GM19240 (cell line): ENCODE data around the gene GPR162.

Experiments used
- DNase-seq: peaks from one replicate; pipeline ENCODE4 v3.0.0; 2011; ENCODE audit warnings: low spot score; ENCODE audit not compliant: insufficient read length

Gene GPR162

DNA sequence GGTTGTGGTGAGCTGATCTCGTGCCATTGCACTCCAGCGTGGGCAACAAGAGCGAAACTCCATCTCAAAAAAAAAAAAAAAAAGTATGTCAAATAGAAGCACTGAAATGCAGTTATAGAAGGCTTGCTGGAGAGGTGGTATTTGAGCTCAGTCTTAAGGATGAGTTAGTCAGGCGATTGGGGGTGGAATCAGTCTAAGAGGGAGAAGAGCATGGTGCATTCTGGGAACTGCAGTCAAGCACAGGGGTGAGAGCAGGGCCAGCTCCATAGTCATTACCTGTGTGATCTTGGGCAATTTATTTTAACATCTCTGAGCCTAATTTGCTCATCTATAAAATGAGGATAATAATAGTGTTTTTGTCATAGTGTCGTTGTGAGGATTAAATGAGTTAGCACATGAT lies 13.3 kb downstream of the GPR162 start:
- DNase-seq, result no peak

DNA sequence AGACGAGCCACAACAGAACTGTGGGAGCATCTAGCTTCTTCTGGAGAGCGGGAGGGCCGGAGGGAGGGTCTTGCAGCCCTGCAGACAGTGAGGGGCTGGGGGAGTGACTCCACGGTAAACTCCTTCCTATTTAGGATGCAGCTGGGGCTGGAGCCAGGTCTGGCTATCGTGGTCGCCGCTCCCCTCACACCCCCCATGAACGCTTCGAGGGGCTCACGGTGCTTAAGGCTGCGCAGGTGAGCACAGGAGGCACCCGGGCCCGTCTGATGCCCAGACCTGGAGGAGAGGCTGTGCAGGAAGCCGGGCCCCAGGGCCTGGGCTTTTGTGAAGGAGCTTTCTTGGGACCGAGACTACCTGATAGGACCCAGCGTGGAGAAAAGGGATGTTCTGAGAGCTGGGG lies 15.2 kb downstream of the GPR162 start:
- no peak for DNase-seq

DNA sequence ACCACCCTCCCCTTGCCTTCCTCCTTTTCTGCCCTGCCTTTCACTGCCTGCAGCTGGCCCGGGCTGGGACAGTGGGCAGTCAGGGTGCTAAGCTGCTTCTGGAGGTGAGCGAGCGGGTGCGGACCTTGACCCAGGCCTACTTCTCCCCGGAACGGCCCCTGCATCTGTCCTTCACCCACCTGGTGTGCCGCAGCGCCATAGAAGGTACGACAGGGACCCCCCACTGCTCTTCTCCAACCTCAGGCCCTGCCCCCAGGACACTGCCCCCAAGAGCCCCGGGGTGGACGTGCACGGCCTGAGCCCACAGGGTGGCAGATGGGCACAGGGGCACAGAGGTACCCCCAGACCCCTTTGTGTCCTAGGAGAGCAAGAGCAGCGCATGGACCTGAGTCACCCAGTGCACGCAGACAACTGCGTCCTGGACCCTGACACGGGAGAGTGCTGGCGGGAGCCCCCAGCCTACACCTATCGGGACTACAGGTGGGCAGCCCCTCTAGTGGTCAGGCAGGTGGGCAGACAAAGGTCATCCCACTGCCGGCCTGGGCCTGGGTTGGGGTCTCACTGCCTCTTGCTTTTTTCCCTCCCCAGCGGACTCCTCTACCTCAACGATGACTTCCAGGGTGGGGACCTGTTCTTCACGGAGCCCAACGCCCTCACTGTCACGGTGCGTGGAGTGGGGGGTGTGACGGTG lies 15.9 kb downstream of the GPR162 start:
- no peak for DNase-seq

DNA sequence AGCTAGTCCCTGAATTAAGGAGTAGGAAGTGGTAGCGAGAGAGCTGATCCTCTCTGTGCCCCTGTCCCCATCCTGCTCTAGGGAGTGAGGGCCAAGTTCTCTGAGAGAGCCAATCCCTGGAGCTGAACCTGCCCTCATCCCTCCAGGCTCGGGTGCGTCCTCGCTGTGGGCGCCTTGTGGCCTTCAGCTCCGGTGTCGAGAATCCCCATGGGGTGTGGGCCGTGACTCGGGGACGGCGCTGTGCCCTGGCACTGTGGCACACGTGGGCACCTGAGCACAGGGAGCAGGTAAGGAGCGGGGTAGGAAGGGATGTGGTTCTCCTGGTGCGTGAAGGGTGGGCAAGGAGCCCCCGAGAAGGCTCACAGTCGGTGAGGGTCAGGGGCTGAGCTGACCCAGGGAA lies 17.2 kb downstream of the GPR162 start:
- DNase-seq, result no peak

DNA sequence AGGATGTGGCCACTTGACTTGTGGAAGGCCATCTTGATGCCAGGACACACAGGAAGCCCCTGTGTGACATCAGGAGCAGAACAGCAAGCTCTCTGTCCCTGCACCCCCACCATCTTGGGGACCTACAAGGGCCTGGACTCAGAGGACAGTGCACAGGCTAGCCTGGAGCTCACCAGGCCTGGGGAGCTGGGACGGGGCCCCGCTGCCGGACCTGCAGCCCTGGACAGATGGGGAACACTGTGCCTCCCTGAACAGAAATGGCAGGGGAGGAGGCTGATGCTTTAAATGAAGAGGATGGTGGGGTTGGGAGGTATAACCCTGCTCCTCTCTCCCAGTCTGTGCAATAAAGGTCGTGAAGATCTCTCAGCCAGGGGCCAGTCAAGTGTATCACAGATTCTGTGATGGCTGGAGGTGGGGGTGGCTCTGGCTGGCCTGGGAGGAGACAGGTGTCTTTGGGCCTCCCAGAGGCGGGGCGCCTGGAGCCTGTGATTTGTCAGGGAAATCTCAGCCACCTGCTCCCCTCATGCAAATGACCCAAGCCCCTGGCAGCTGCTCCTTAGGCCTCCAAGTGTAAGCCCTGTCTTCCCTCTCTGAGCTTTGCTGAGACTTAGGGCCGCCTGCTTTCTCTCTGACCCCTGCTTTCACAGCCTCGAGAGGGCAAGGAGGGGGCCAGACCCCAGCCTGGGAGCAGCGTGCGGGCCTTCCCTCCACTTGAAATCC lies 18.0 kb downstream of the GPR162 start:
- DNase-seq, result peak; percentile 63

DNA sequence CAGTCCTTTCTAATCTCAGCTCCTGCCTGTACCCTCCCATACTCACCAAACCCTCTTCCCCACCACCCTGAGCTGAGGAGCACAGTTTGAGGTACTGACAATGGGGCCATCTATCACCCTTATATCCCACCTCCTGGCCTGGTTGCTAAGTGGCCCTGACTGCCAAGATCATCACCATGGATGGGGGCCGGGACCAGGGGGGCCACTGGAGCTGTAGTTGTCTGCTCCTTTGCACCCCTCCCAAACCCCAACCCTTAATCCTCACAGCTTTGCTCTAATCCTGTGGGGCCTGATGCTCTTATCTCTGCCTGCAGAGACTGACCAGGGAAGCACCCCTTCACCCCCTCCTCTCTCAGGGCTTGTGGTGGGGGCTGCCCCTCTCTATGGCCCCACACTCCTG lies 18.7 kb downstream of the GPR162 start:
- DNase-seq, result no peak

DNA sequence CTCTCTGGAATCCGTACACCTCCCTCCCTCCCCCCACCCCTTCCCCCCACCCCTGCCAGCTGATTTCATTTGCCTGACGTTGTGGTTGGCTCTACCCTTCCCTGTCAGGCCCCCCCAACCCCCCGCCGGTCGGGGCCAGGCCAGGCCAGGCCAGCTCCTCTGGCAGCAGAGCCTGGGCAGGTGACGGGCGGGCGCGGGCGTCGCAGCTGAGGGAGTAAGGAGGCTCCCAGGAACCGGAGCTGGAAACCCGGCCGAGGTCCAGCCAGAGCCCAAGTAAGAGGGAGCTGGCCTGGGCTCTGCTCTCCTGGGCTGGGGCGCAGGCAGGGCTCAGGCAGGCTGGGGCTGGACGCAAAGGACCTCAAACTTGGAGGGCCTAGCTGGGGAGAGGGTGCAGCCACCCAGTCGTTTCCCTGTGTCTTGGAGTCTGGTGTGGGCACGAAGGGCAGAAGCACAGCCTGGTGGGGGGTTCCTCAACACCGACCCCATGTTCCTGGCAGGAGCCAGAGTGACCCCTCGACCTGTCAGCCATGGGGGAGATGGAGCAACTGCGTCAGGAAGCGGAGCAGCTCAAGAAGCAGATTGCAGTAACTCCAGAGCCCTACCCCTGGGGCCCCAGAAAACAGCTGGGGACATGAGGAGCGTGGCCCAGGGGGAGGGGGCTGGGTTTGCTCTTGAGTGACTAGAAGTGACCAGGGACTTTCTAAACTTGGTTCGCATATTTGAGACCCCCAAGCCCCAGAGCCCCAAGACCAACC lies 19.3 kb downstream of the GPR162 start, which contains the start of gene GNB3:
GNB3 (plus strand) TSS at position 165 of the 755 bp plus-strand sequence; CDS start at position 528, 363 bp downstream.
- DNase-seq, result no peak

DNA sequence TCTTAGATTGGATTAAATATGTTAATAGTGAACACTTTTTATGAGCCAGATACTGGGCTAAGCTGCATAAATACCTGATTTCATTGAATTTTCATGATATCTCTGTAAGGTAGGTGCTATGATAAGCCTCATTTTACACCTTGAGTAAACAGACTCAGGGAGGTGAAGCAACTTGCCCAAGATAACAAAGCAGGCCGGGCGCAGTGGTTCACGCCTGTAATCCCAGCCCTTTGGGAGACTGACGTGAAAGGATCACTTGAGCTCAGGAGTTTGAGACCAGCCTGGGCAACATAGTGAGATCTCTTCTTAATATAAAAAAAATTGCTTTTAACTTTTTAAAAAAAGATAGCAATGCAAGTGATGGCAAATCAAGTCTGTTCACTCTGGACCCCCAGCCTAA lies 20.5 kb downstream of the GPR162 start:
- DNase-seq, result no peak

DNA sequence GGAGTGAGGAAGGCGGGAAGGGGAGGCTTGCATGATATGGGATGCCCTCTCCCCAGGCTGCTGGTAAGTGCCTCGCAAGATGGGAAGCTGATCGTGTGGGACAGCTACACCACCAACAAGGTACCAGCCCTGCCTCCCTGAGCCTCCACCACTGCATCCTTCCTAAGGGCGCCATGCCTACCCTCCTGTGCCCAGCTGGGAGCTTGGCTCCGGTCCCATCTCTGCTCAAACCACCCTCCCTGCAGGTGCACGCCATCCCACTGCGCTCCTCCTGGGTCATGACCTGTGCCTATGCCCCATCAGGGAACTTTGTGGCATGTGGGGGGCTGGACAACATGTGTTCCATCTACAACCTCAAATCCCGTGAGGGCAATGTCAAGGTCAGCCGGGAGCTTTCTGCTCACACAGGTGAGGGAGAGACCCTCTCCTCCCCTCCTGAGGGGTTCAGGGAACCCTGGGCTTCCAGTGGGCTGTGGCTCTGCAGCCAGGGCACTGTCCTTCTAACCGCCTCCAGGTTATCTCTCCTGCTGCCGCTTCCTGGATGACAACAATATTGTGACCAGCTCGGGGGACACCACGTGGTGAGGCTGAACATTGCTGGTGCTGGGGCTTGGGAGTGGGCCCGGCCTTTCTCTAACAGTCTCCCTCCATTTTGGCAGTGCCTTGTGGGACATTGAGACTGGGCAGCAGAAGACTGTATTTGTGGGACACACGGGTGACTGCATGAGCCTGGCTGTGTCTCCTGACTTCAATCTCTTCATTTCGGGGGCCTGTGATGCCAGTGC lies 21.7 kb downstream of the GPR162 start:
- DNase-seq, result no peak

DNA sequence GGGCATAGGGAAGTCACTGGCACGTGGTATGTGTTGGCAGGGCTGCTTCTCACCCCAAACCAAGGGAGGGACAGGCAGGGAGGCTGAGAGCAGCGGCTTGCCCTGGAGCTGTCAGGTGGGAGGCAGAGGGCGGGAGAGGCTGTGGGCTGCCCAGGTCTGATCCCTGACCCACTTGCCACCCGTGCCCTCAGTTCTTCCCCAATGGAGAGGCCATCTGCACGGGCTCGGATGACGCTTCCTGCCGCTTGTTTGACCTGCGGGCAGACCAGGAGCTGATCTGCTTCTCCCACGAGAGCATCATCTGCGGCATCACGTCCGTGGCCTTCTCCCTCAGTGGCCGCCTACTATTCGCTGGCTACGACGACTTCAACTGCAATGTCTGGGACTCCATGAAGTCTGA lies 23.8 kb downstream of the GPR162 start:
- DNase-seq, result no peak

DNA sequence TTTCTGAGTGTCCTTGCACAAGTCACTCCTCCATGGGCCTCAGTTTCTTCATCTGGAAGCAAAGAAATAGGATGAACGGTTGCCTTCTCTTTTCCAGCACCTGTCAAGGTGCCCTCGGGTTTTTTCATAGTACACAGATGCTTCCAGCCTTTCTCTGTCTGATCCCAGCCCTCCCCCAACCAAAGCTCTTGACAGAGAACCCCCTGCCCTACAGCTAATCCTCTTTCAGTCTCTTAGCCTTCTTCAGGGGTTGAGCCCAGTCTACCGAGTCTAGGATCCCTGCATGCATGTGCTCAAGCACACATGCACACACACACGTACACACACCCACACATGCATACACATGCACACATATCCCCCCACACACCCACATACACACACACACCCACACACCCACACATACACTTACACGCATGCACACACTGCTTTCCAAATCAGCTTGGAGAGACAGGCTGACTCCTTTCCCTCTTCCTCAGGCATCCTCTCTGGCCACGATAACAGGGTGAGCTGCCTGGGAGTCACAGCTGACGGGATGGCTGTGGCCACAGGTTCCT lies 24.8 kb downstream of the GPR162 start:
- no peak for DNase-seq

DNA sequence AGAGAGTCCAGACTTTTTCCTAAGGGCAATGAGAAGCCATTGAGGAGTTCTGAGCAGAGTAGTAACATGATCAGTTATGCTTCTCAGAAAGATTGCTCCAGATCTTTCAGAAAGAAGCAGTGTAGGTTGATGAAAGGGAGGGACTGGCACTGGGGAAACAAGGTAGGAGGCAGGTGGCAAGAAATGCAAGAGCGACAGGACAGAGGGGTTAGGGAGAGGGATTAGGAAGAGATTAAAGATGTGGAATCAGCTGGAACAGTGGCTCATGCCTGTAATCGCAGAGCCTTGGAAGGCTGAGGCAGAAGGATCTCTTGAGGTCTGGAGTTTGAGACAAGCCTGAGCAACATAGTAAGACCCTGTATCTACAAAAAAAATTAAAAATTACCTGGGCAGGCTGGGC lies 26.1 kb downstream of the GPR162 start:
- DNase-seq, result no peak

DNA sequence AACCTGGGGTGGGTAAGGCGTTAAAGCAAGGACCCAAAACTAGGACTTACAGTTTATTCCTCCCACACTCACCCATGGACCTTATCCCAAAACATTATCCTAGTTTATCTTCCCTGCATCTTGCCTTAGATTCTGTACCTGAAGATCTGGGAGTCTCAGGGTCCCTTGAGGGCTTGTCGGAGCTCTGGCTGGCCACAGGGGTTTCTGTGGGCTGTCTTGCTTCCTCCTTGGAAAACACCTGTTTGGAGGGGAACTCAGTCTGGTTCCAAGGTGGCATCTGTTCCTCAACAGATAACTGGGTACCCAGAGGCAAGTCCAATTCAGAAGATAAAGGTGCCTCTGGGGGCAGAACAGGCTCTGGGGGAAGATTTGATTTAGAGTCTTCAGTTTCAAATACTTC lies 27.8 kb downstream of the GPR162 start:
- no peak for DNase-seq

DNA sequence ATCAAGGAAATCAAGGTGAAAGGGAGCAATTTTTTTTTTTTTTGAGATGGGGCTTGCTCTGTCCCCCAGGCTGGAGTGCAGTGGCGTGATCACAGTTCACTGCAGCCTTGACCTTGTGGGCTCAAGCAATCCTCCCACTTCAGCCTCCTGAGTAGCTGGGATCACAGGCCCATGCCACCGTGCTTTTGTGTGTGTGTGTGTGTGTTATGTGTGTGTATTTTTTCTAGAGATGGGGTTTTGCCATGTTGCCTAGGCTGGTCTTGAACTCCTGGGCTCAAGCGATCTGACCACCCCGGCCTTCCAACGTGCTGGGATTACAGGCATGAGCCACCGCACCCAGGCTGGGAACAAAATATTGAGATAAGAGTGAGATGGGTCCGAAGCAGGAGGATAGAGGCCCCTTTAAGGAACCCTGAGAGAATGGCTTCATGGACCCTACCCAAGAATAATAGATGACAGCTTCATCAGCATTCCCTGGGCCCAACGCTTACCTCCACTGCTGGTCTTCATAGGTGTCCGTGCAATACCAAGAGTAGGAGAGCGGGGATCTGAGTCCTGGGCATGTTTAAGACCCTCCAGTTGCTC lies 28.4 kb downstream of the GPR162 start:
- no peak for DNase-seq

DNA sequence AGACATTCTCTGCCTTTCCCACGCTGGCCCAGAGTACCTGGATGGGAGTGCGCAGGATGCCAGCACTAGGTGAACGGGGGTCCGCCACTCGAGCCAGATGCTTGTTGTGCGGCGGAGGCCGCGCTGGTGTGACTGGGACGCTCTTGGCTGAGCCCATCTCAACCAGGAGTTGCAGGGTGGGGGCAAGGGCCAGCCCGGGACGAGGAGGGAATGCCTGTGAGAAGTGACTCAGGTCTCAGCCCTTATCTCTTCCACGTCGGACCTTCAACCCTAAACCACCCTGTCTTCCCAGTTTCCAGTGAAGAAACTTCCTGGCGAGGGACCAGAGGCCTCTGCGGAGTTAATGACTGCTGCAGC lies 29.2 kb downstream of the GPR162 start:
- DNase-seq, result no peak

DNA sequence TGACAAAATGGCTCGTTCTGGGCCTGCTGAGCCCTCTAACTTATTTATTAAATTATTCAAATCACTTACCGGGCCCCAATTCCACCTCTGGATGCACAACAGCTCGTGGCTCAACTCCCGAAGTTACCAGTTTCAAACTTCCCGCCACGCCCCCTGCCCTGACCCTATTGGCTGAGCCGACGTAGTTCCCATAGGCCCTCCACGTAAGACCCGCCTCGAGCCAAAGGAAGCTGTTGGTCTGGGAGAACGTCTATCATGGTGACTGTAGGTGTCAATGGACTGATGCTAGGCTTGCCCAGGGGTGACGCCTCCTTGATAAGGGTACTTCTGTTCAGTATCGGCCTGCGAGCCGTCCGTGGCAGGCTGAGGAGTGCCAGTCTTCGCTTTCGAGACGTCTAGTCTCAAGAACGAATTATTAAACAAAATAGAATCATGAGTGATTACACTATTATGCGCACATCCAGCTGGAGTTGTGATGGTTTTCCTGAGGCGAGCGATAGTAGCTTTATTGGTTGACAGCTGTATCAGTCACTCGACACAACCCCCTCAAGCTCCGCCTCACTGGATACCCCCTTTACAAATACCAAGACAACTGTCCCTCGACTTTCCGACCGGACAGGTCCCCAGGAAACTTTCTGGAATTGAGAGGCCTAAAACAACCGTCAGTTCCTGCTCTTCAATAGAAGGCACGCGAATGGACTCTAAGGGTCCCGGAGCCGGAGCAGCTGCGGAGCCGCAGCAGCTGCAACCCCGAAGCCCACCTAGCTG lies 29.7 kb downstream of the GPR162 start, which contains the start of gene CDCA3:
CDCA3 (minus strand) TSS at position 134 of the 768 bp plus-strand sequence. CDS start 334 bp downstream, outside the sequence.
- peak; percentile 100 for DNase-seq

DNA sequence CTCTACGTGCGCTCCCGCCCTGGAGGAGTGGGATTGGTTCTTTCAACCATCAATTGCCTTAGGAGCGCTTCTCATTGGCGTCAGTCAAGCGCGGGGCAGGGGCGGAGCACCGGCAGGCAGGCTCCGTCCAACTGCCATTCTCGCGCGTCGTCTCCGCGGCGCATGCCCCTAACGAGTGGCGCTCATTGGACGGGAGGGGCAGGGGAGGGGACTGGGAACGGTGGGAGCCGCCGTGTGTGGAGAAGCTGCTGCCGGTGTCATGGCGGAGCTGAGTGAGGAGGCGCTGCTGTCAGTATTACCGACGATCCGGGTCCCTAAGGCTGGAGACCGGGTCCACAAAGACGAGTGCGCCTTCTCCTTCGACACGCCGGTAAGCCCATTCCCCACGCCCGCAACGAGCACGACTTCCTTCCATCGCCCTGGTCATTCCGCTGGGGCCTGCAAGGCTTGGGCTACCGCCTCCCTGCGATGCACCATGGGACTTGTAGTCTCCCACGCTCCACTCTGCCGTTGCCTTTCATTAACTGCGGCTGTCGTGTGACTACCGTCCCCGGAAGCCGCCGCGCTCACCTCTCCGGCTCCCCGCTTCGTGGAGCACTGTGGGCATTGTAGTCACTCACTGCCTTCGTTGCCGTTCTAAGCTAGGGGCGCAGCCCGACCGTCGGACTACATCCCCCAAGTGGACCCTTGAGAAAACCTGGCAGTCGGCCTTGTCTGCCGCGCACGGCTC lies 30.5 kb downstream of the GPR162 start, which contains the start of gene USP5:
USP5 (plus strand) TSS at position 230 of the 730 bp plus-strand sequence; CDS start at position 260, 30 bp downstream.
- DNase-seq, result peak; percentile 95

DNA sequence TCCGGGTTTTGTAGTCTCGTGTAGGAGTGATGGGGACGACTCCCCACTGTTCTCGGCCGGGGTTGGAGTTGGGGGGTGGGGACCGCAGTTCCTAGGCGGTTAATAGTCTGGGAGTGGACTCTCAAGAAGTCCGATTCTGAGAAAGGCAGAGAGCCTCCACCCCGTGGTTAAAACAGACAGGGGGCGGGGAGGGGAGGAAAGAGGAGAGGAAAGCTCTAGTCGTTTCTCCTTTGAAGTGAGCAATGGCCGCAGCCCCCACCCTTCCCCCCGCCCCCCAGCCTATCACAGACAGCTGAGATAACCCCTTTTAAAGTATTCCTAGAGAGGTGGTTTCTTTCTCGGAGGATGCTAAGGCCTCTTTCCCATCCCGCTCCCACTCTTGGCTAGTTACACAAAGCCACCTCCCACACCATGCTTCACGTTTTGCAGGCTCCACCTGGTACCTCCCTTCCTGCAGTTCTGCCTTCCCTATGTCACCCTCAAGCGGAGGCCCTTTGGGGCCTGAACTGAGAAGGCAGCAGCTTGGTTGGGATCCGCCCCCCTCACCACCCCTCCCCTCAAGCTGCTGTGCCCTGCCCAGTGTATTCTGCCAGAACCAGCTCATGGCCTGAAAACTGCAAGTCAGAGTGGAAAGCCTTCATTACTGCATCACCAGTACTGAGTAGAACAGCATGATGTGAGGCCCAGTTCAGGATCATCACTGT lies 31.2 kb downstream of the GPR162 start:
- DNase-seq, result no peak

DNA sequence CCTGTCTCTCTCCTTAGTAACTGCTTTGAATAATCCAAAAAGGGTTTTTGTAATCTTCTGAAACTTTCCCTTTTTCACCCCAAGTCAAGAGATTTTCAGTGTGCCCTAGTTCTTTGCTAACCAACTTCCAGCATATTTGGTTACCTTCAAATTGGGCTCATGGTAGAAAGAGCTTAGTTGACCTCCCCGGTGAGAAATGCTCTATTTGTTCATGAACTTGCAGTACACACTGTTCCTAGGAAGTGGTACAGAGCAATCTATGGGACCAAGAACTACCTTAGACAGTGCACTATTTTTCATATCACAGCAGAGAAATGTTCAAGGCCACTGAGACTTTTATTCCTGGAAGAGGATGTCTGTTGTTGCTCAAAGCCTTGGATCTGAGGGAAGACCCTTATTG lies 32.0 kb downstream of the GPR162 start:
- DNase-seq, result no peak
